Karpas-422 (cell line): ENCODE results near the gene RABGGTA. TPM values are rescaled to one million over a fixed set of nuclear protein-coding genes. Genes with fewer than 3 reads are reported as not detected.

ENCODE experiments used
- DNase-seq: peaks from one replicate; pipeline ENCODE4 v3.0.0-alpha.2; 2015
- H2AFZ ChIP-seq: fragments of 200-600 bp; sonication (generic); 2 replicates; pipeline ENCODE4 v1.6.1; 2014; ENCODE audit warnings: antibody characterized with exemption, low read length, mixed read lengths
- H3K27ac ChIP-seq: fragments of 200-600 bp; sonication (generic); 2 replicates; pipeline ENCODE4 v1.5.1; 2014; ENCODE audit warnings: mild to moderate bottlenecking, low read length, moderate library complexity
- H3K27me3 ChIP-seq: fragments of 200-600 bp; sonication (generic); 2 replicates; pipeline ENCODE4 v1.6.1; 2014; ENCODE audit warnings: low read length, mixed read lengths
- H3K36me3 ChIP-seq: fragments of 200-600 bp; sonication (generic); 2 replicates; pipeline ENCODE4 v1.6.1; 2014; ENCODE audit warnings: low read length, mixed read lengths; ENCODE audit not compliant: insufficient read depth
- H3K4me1 ChIP-seq: fragments of 200-600 bp; sonication (generic); 2 replicates; pipeline ENCODE4 v1.6.1; 2014; ENCODE audit warnings: mild to moderate bottlenecking, low read length, mixed read lengths
- H3K4me2 ChIP-seq: fragments of 200-600 bp; sonication (generic); 2 replicates; pipeline ENCODE4 v1.6.1; 2014; ENCODE audit warnings: low read length, low read depth, mild to moderate bottlenecking; ENCODE audit not compliant: poor library complexity, severe bottlenecking
- H3K4me3 ChIP-seq: fragments of 200-600 bp; sonication (generic); 2 replicates; pipeline ENCODE4 v1.5.1; 2014; ENCODE audit warnings: mild to moderate bottlenecking, antibody characterized with exemption, low read length, mixed read lengths
- H3K79me2 ChIP-seq: fragments of 200-600 bp; sonication (generic); 2 replicates; pipeline ENCODE4 v1.6.1; 2014; ENCODE audit warnings: mild to moderate bottlenecking, low read length, mixed read lengths
- H3K9ac ChIP-seq: fragments of 200-600 bp; sonication (generic); 2 replicates; pipeline ENCODE4 v1.6.0; 2014; ENCODE audit warnings: low read length
- H3K9me2 ChIP-seq: fragments of 200-600 bp; sonication (generic), shearing (Covaris generic); replicated peaks from 2 replicates; pipeline ENCODE4 v1.6.0; 2014; ENCODE audit warnings: mild to moderate bottlenecking, low read length, moderate library complexity; ENCODE audit not compliant: insufficient read depth
- H3K9me3 ChIP-seq: fragments of 300-700, 200-600 bp; sonication (generic); 2 replicates; pipeline ENCODE4 v1.6.1; 2014; ENCODE audit warnings: low read length, mixed read lengths
- H4K20me1 ChIP-seq: fragments of 200-600 bp; sonication (generic); 2 replicates; pipeline ENCODE4 v1.6.1; 2014; ENCODE audit warnings: mild to moderate bottlenecking, antibody characterized with exemption, low read length, low read depth; ENCODE audit not compliant: insufficient read depth
- total RNA-seq: library from RNA; depleted of rRNA; stranded (reverse); fragments of >200 nt; shearing (Covaris generic); gene quantifications from 2 replicates; pipeline ENCODE4 v1.2.3, GENCODE V29; 2014; ENCODE audit warnings: low replicate concordance

The RABGGTA gene
- total RNA-seq, 1 experiment from 2014 or later, result 45.1 TPM

DNA sequence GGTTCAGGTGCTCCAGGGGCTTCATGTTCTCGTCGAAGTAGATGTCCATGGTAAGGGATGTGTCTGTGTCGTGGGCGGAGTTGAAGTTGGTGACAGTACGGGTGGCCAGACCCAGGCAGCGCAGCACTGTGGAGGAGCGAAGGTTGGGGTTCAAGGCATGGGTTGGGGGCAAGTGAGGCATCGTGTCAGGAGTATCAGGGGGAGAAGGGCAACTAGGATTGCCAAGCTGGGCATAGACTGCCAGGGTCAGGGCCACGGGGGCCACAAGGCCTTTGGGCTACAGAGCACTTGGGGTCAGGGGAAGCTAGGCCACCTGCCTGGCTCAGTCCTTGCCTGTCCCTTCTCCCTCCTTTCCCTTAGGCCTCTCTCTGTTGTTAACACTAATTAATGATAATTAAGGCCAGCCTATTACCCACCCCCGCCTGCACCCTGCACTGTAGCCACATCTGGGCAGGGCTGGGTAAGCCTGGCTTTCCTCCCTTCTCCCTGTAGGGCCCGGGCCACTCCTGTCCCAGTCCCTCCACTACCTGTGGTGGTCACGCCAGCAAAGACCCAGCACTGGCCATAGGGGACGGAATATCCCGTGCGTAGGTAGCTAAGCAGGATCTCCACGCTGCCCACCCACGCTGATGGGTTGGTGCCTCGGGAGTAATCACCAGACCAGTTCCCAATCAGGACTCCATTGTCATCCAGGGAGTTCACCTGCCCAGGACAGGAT lies 12.7 kb downstream of the RABGGTA start:
- Histone ChIP-seq H3K9me2 (no peaks in the 10 kb centered on the region), H3K4me3 (no peak overlapping the region), H3K9ac (no peak overlapping the region), H3K27me3 (no peaks in the 10 kb centered on the region), H3K36me3 (peaks cover 4% of the 10 kb centered on the region; the same call in 1 of the 2 replicates), H2AFZ (no peak overlapping the region), H3K4me2 (no peak overlapping the region), H4K20me1 (no peaks in the 10 kb centered on the region), H3K4me1 (no peaks in the 10 kb centered on the region), H3K27ac (no peak overlapping the region), H3K9me3 (no peaks in the 10 kb centered on the region), H3K79me2 (no peaks in the 10 kb centered on the region)
- DNase-seq, result no peak

DNA sequence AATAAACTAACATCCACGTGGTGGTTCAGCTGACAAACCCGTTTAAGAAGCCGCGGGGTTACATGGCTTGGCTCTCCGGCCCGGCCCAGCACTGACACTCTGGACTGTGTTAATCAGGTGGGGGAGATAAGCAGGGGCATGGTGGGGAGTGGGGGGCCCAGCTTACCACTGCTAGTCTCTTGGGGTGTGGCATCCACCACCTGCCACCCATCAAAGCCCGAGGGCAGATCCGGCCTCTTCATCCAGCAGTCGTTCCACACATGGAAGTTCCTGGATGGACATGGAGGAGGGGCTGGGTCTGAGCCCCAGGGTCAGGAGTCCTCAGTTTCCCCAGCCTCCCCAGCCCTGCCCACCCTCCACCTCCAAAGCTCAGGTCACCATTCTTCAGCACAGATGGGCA lies 13.3 kb downstream of the RABGGTA start:
- Histone ChIP-seq H2AFZ (no peak overlapping the region), H3K4me1 (no peaks in the 10 kb centered on the region), H3K9me2 (no peaks in the 10 kb centered on the region), H3K79me2 (no peaks in the 10 kb centered on the region), H3K27ac (no peak overlapping the region), H3K9ac (no peak overlapping the region), H3K4me2 (no peak overlapping the region), H3K36me3 (peaks cover 4% of the 10 kb centered on the region; the same call in 1 of the 2 replicates), H3K9me3 (no peaks in the 10 kb centered on the region), H4K20me1 (no peaks in the 10 kb centered on the region), H3K4me3 (no peak overlapping the region), H3K27me3 (no peaks in the 10 kb centered on the region)
- DNase-seq, result no peak

DNA sequence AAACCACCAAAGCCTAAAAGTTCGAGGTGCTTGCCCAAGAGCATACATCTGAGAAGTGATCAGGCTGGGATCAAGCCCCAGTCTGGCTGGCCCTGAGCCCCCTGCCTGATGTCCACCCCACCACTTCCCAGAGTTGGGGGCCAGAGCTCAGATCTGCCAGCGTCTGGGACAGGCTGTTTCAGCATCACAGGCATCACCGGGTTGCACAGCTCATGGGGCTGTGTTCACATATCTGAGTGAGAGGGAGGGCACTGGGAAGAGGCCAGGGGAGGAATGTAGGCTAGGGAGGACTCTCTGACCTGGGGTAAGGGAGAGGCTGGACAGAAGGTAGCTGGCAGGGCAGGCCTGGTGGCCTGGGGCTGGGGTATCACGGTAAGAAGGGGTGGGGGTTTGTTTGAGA lies 14.4 kb downstream of the RABGGTA start:
- Histone ChIP-seq H3K79me2 (no peaks in the 10 kb centered on the region), H3K4me3 (no peak overlapping the region), H3K4me2 (no peak overlapping the region), H3K9me3 (no peaks in the 10 kb centered on the region), H3K4me1 (no peaks in the 10 kb centered on the region), H3K27ac (no peak overlapping the region), H3K9me2 (no peaks in the 10 kb centered on the region), H3K27me3 (no peaks in the 10 kb centered on the region), H2AFZ (no peak overlapping the region), H4K20me1 (no peaks in the 10 kb centered on the region), H3K36me3 (peaks cover 4% of the 10 kb centered on the region; the same call in 1 of the 2 replicates), H3K9ac (no peak overlapping the region)
- no peak for DNase-seq

DNA sequence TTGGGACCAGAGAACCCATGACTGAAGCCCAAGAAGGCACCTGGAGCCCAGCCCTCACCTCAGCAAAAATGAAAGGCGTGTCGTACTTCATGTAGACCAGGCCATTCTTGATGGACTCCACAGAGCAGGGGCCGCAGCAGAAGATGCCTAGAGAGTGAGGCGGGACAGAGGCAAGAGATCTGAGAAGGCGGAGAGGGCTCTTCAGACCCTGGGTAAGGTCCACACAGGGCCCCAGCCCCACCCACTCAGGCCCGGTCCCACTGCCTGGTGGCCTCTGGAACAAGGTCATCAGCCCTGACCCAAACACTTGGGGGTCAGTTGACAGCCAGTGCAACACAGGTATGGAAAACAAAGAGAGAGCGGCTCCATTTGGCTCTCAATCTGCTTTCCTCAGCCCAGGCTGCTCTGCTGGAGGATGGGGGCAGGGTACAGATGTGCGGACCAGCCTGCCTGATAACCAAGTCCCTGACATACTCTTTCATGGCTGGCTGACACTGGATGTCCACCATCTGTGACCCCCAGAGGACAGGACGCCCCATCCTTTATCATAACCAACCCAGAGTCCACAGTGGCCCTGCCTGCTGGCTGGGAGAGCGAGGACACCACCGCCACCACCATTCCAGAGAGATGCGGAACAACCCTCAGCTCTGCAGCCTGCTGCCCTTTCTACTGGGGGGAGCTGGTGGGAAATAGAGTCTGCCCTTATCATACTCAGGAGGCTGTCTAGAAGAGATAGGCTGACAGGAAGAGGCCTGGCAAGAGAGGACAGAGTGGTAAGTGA lies 15.3 kb downstream of the RABGGTA start:
- H3K9me3 ChIP-seq, result no peaks in the 10 kb centered on the region
- no peak overlapping the region for H2AFZ ChIP-seq
- no peak overlapping the region for H3K9ac ChIP-seq
- H3K79me2 ChIP-seq, result no peaks in the 10 kb centered on the region
- H3K9me2 ChIP-seq, result no peaks in the 10 kb centered on the region
- no peak overlapping the region for H3K27ac ChIP-seq
- no peak overlapping the region for H3K4me3 ChIP-seq
- DNase-seq, result no peak
- no peaks in the 10 kb centered on the region for H3K27me3 ChIP-seq
- H3K4me2 ChIP-seq, result no peak overlapping the region
- H4K20me1 ChIP-seq, result no peaks in the 10 kb centered on the region
- H3K36me3 ChIP-seq, result peaks cover 4% of the 10 kb centered on the region; the same call in 1 of the 2 replicates
- no peaks in the 10 kb centered on the region for H3K4me1 ChIP-seq

DNA sequence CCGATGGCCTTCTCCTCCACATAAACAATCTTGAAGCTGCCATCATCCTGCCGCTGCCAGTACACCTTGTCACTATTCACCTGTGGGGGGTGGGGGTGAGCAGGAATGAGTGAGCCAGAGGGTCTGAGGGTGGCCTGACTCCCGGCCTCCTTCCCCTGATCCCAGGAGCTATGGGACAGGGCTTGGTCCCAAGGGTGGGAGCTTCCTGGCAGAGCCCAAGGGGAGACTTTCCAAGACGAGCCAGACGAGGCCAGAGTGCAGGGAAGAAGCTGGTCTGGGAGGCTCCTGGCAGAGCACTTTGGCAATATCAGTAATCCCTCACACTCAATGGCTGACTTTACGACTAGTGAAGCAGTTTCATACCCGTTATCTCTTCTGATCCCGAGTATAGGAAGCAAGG lies 16.0 kb downstream of the RABGGTA start:
- H3K27ac ChIP-seq, result no peak overlapping the region
- no peaks in the 10 kb centered on the region for H3K27me3 ChIP-seq
- no peak overlapping the region for H3K4me2 ChIP-seq
- H4K20me1 ChIP-seq, result no peaks in the 10 kb centered on the region
- no peaks in the 10 kb centered on the region for H3K79me2 ChIP-seq
- DNase-seq, result no peak
- no peaks in the 10 kb centered on the region for H3K9me3 ChIP-seq
- H3K9me2 ChIP-seq, result no peaks in the 10 kb centered on the region
- no peak overlapping the region for H2AFZ ChIP-seq
- H3K4me1 ChIP-seq, result no peaks in the 10 kb centered on the region
- no peak overlapping the region for H3K9ac ChIP-seq
- H3K4me3 ChIP-seq, result no peak overlapping the region
- H3K36me3 ChIP-seq, result peaks cover 4% of the 10 kb centered on the region; the same call in 1 of the 2 replicates

DNA sequence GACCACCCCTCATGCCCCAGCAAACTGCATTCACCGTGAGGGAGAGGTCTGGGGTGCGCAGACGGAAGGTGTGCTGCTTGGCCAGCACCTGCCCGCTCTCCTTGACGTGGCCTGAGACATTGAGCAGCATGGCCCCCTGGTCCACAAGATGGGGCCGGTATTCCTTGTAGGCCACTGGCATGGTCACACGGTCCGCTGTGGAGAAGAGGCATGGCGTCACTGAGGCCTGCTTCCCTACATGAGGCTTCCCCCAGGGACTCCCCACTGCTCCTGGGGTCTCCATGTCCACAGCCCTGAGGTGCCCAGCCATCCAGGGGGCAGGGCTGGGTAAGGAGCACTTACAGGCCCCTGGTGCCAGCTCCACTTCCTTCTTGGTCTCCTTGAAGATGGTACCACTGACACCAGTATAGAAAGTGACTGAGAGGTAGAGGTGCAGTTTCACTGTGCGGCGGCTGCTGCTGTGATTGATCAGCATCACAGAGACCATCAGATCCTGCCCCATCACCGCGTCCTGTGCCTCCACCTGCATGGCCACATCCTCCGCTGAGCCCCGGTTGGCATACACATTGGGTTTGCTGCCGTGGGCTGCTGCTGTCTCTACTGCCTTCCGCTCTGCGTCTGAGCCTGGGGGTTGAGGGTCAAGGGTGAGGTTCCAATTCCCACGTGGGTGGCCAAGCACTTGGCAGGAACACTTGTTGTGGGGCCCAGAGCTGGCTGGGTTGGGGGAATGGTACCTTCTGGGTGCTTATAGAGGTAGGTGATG lies 16.6 kb downstream of the RABGGTA start:
- DNase-seq, result no peak
- H3K4me2 ChIP-seq, result no peak overlapping the region
- no peak overlapping the region for H3K9ac ChIP-seq
- H3K36me3 ChIP-seq, result peaks cover 4% of the 10 kb centered on the region; the same call in 1 of the 2 replicates
- H3K27ac ChIP-seq, result no peak overlapping the region
- H3K9me3 ChIP-seq, result no peaks in the 10 kb centered on the region
- H3K9me2 ChIP-seq, result no peaks in the 10 kb centered on the region
- no peaks in the 10 kb centered on the region for H3K79me2 ChIP-seq
- H3K27me3 ChIP-seq, result no peaks in the 10 kb centered on the region
- H3K4me1 ChIP-seq, result no peaks in the 10 kb centered on the region
- no peak overlapping the region for H2AFZ ChIP-seq
- no peaks in the 10 kb centered on the region for H4K20me1 ChIP-seq
- no peak overlapping the region for H3K4me3 ChIP-seq

DNA sequence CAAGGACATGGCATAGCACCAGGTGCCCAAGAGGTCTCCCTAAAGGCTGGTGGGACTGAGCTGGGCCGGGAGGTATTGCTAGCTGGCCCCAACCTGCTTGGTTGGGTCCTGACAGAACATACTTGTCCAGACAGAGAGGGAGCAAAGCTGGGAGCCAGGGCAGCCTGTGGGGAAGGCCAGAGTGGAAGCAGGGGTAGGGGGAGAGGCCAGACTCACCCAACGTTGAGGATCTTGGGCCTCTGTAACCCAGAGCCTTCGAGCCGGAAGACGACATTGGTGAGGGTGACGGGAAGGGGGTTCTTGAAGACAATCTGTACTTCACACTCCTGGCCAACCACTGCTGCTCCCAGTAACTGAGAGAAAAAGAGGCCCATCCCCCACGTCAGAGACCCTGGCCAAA lies 17.5 kb downstream of the RABGGTA start:
- no peaks in the 10 kb centered on the region for H3K9me3 ChIP-seq
- H3K4me2 ChIP-seq, result no peak overlapping the region
- no peak for DNase-seq

More for the DNA sequence above, 17.5 kb downstream of the RABGGTA start:
- Histone ChIP-seq H3K36me3 (peaks cover 4% of the 10 kb centered on the region; the same call in 1 of the 2 replicates), H3K9me2 (no peaks in the 10 kb centered on the region), H3K9ac (no peak overlapping the region), H4K20me1 (no peaks in the 10 kb centered on the region), H3K4me3 (no peak overlapping the region), H3K27ac (no peak overlapping the region), H2AFZ (no peak overlapping the region), H3K4me1 (no peaks in the 10 kb centered on the region), H3K79me2 (no peaks in the 10 kb centered on the region), H3K27me3 (no peaks in the 10 kb centered on the region)
